Stromal cell of bone marrow (primary cell): Measurements from ENCODE around the gene FBXO24.

ENCODE experiments used
- DNase-seq: peaks from one replicate; pipeline ENCODE4 v3.0.0-alpha.2; 2012; ENCODE audit warnings: low read depth

Gene FBXO24

DNA sequence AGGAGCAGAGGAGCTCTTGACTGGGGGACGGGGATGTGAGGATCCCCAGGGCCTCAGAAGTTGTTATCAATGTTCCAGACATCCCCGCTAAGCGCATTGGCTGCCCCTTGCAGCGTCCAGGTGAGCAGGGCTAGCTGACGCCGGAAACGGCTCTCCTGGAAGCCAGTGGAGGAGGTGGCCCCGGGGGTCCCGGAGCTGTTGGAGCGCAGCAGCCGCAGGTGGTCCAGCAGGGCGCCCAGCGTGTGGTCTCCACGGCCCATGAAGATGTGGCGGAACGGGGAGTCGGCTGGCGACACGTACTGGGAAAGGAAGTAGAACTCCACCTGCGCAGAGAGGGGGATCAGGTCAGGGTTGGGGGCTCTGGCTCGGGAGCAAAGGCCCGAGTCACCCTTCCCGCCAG lies 34.7 kb downstream of the FBXO24 start:
- no peak for DNase-seq

DNA sequence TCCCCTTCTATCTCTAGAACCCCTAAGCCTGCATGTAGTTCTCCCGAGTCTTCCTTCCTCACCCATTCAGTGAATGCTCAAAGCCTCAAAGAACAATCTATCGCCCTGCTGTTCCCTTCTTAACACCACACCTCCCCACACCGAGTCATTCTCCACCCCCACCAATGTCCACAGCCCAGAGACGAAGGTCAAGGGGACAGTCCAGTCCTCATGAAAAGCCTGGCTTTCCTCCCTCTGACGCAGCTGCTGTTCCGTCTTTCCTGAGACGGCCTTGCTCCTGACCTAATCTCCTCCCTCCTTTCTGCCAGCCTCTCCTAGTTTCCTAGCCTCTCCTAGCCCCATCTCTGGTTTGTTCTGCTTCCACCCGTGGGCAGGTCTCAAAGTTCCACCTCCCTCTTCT lies 35.4 kb downstream of the FBXO24 start:
- DNase-seq, result no peak

GRCh38 chr7:100623951-100624824 lies 38.1 kb downstream of the FBXO24 start:
- no peak for DNase-seq

DNA sequence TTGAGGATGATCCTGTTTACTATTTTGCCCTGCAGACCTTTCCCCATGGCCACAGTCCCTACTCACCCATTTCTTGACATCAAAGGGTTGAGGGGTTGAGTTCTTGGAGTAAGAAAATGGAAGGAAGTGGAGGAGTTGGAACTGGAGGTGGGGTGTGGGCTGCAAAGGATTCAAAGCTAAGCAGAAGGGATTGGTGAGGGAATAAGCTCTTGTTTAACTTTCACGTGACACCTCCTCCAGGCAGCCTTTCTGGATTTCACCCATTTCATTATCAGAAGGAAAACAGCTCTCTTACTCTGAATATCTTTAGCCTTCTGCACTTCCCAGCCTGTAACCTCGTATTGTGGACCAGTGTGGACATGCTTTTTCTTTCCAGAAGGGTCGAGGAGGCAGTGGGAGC lies 39.9 kb downstream of the FBXO24 start:
- DNase-seq, result no peak

GRCh38 chr7:100626530-100627237 lies 40.6 kb downstream of the FBXO24 start:
- peak; percentile 55 for DNase-seq

GRCh38 chr7:100627238-100627549 lies 41.1 kb downstream of the FBXO24 start:
- no peak for DNase-seq

DNA sequence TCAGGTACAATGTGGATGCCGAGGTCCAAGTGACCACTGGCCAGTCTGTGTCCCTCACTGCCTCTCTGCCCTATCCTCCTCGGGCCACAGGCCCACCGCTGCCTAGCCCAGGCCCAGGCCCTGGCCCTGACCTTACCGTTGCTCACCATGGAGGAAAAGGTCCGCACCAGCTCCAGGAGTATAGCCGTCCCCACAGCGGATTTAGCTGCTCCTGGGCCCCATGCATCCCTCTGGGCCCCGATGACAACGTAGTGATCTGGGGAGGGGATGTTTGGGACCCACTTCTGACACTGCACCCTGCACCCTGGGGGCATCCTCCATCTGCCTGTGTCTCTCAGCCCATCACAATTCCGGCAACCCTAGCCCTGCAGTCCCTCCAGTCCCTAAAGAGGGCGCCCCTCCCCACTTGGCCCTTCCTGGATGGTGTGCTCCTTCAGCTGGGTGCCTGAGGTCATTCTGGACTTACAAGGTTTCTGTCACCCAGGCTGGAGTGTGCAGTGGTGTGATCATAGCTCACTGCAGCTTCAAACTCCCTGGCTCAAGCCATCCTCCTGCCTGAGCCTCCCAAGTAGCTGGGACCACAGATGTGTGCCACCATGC lies 43.1 kb downstream of the FBXO24 start:
- DNase-seq, result no peak

DNA sequence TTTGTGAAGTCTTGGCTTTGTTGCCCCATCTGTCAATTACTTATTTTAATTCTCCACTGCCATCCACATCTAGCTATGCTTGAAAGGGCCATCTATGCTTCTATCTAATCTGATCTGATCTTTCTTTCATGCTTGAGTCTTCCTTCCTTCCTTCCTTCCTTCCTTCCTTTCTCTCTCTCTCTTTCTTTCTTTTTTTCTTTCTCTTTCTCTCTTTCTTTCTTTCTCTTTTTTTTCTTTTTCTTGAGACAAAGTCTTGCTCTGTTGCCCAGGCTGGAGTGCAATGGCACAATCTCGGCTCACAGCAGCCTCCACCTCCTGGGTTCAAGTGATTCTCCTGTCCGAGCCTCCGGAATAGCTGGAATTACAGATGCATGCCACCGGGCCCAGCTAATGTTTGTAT lies 43.9 kb downstream of the FBXO24 start:
- DNase-seq, result no peak

GRCh38 chr7:100632951-100633717 lies 47.0 kb downstream of the FBXO24 start:
- DNase-seq, result no peak

GRCh38 chr7:100639995-100640516 lies 53.9 kb downstream of the FBXO24 start:
- DNase-seq, result no peak

DNA sequence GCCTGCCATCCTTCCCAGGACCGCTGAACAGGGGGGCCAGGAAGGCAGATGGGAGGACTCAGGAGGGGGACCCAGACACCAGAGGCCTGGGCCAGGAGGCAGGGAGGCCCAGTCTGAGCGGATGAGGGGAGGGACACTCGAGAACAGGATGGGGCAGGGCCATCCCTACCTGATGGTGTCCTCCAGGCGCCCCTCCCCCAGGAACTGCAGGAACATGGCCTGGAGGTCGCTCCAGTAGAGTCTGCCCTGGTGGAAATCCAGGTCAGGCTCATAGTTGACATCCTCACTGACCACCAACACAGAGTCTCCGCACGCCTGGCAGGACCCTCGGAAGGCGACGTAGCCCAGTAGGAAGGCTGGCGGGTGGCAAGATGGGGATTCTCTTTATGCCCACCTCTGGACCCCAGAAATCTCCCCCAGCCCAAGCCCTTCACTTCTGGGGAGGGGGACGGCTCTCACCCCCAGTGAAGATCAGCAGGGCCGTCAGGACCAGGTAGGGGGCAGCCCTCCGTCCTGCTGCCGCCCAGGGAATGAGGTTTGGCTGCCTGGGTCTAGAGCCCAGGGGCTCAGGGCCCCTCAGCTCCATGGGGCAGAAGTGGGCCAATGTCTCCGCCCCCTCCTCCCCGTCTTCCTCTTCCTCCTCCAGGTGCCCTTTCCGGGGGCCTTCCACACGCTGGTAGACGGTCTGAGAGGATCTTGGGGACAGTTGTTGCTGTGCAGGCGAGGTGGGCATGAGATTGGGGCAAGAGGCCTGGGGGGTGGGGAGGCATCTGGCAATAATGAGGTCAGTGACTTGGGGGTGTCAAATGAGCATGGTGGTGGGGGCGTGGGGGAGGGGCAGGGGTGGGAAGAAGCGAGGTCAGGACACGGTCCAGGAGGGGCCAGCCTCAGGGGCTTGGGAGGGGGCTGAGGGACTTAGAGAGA lies 54.7 kb downstream of the FBXO24 start:
- DNase-seq, result no peak

GRCh38 chr7:100641463-100641859 lies 55.3 kb downstream of the FBXO24 start, which contains the start of gene TFR2:
Gene TFR2 (minus strand): TSS chr7:100641552. CDS start chr7:100641509, 43 bp downstream.
- DNase-seq, result no peak

DNA sequence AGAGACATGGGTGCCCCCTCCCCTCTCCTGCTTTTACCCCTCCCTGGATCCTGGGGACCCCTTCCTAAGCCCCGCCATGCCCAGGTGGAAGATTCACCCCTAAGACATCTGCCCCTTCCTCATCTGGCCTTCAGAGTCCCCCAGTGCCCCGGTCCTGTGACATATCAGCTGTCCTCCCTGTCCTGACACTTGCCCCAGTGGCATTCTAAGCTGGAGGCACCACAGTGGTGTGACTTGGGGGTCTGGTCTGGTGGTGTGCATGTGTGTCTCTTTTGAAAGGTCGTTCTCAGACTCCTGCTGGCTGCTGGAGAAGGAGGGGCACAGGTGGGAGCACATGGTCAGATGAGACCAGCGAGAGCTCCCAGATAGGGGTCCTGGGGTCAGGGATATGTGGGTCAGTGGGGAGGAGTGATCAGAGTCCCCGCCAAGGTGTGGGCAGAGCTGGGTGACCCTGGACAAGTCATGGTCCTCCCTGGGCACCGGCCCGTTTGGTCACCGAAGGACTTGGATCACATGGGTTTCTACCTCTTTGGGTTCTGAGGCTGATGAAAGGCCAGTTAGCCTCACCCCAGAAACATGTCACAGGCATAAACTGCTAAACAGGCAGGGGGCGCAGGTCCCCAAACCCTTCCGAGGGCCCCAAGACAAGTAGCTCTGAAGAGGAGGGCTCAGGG lies 55.9 kb downstream of the FBXO24 start:
- no peak for DNase-seq

GRCh38 chr7:100642534-100642907 lies 56.4 kb downstream of the FBXO24 start:
- DNase-seq, result no peak

GRCh38 chr7:100649826-100650565 lies 63.9 kb downstream of the FBXO24 start:
- DNase-seq, result no peak
